ENCODE results near the gene PPA2.
"Not testable (repeated sequence)": the region's sequence is repeated elsewhere in the genome, so short reads cannot be mapped to it uniquely, and the experiment has no call there.

Gene PPA2

DNA sequence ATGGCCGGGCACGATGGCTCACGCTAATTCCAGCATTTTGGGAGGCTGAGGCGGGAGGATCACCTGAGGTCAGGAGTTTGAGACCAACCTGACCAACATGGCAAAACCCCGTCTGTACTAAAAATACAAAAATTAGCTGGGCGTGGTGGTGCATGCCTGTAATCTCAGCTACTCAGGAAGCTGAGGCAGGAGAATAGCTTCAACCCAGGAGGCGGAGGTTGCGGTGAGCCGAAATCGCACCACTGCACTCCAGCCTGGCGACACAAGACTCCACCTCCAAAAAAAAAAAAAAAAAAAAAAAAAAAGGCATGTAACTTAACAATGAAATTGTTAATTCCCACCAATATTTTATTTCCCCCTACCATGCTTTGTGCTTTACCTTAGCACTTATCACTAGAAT is 15.3 kb downstream of the PPA2 start:
- DNase-seq (ENCODE audit: low spot score) = not testable (repeated sequence)

DNA sequence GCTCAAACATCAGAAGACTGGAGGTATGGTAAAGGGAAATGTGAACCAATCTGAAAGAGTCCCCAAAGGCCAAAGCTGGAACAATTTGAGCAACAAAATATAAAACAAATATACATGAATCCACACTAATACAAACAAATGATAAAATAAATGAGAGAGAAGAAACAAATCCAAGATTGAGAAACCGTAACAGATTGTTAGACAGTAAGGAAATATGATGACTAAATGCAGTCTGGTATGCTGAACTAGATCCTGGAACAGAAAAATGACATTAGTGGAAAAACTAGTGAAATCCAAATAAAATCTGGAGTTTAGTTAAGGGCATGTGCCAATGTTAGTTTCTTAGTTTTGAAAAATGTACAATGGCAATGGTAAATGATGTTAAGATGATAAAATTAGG is 15.9 kb downstream of the PPA2 start:
- no peak for DNase-seq (ENCODE audit: low spot score)

DNA sequence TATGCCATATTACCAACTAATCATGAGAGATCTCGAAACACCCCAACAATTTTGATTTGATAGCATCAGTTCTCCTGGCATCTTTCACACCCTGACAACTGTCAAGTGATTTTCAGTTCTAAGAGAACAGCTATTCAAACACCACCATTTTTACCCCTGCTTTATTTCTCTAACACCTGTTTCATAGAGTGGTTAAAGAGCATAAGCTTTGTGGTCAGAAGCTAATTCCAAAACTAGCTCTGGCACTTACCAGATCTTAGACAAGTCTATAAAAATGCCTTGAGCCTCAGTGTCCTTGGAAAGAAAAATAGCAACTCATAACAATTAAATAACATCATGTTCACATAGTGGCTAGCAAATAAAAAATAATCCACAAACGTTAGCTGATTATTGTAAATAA is 17.9 kb downstream of the PPA2 start:
- no peak for DNase-seq (ENCODE audit: low spot score)

DNA sequence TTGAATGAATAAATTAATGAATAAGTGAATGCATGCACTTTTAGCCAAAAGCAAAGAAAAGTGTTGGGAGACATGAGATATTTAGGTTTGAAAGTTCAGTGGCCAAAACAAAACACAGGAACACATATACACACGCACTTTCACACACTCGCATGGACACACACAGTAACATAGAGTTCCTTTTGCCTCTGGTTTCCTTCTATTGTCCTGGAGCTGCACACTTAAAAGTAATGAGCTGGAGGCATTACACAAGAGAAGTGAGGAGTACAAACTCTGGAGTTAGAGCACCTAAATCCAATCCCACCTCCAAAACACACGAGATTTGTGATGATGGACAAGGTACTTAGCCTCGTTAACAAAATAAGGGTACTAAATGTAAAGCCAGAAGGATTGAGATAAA is 18.7 kb downstream of the PPA2 start:
- no peak for DNase-seq (ENCODE audit: low spot score)

DNA sequence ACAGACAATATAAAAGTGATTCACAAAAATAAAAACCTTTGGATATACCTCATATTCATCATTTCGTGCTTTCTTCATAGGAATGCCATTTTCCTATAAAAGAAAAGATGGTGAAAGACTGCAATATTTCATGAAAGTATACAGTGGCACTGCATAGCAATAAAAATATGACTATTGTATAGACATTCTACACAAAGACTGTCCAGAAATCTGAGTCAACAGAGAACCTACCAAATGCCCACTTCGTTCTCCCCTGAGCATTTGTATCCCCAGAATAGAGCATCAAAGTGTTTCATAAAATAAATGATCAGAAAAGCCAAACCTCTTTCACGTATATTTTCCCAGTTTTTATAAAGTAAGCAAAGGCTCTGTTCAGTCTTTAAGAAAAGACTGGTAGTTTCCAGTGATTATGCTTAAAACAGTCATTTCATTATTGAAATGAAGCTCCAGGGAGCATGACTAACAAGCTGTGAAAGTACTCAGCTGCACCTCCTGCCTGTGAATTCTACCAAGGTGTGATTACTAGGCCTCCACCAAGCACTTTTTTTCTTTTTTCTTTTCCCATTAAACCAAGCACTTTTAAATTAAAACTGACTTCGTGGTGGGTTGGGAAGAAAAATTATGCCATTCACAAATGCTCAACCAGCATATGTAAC is 20.2 kb downstream of the PPA2 start:
- no peak for DNase-seq (ENCODE audit: low spot score)

DNA sequence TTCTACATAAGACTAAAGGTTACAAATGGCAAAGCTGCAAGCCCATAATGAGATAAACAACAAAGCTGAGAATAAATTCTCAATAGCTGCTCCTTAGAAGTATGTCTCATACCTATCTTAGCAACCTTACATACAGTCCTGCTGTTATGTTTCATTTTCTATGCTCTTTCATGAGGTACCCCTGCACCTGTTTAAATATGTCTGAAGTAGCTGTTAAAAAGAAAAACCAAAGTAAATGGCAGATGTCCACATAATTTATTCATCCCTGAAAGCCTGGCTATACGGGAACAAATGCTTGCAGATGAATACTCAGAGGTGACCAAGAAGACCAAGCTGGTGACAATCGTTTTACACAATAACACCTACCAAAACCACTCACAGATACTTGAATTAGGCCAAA is 22.5 kb downstream of the PPA2 start:
- no peak for DNase-seq (ENCODE audit: low spot score)

DNA sequence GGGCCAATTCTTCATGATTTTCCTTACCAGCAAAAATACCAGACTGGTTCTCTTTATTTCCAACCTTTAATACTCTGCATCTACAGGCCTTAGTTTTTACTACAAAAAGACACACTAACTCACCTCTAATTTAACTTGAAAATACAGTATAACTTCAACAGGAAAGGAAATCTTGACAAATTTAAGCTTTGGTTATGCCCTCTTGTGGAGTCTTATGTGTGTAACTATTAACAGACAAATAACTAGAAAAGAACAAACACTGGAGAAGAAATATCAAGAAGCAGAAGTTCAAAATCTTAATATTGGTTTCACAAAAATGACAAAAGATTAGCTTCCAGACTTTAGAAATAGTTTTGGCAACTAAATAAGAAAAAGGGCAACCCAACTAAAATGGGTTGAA is 33.0 kb downstream of the PPA2 start:
- no peak for DNase-seq (ENCODE audit: low spot score)

DNA sequence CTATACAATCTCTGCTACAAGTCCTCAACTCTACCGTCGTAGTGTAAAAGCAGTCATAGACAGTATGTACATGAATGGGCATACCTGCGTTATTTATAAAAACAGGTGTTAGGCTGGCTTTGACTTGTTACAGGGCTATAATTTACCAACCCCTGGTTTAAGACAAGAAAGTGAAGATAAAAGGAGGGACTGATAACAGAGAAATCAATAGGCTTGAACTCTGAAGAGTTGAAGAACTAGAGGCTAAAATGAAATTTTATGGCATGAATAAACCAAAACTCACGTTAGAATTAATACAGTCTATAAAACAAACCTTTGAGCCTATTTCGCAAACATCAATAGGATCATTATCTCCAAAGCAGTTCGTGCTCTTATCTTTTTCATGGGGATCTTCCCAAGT is 36.2 kb downstream of the PPA2 start:
- no peak for DNase-seq (ENCODE audit: low spot score)

DNA sequence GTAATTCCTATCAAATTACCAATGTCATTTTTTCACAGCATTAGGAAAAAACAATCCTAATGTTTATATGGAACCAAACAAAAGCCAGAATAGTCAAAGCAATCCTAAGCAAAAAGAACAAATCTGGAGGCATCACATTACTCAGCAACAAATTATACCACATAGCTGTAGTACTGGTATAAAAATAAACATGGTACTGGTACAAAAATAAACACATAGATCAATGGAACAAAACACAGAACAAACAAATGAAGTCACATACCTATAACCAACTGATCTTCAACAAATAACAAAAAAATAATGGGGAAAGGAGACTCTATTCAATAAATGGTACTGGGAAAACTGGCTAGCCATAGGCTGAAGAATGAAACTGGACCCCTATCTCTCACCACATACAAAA is 37.4 kb downstream of the PPA2 start:
- no peak for DNase-seq (ENCODE audit: low spot score)

DNA sequence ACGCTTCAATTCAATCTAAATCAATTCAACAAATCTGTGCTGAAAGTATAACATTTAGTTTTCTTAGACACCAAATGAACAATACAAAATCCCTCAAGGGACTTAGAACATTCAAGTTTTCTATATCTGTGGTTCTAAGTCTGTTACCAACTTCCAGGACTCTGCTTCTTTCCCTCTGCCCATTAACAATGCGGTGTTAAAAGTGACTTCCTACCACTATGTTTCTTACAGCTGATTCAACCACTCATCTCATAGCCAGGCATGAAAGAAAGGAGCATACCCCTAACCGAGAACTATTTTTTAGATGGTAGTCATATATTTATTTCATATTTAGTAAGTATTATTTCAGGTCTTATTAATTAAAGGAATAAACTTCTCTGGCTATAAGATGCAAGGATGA is 38.9 kb downstream of the PPA2 start:
- DNase-seq (ENCODE audit: low spot score) = no peak

DNA sequence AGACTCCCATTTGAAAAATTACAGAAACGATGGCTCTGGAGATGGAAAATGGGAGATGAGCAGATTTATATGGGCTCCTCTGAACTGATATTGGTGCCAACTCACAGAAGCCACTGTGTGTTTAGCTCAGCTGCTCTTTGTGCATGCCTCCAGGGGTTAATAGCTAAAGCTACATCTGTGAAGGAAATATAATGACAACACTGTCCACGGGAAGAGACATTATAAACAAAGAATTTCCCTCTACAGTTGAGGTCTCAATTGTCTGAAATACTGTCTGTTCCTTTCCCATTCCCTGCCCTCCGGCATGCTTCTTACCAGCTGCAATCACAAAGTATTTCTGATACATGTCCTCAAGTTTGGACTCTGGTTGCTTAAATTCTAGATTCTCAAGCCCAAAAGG is 40.4 kb downstream of the PPA2 start:
- DNase-seq (ENCODE audit: low spot score) = no peak

DNA sequence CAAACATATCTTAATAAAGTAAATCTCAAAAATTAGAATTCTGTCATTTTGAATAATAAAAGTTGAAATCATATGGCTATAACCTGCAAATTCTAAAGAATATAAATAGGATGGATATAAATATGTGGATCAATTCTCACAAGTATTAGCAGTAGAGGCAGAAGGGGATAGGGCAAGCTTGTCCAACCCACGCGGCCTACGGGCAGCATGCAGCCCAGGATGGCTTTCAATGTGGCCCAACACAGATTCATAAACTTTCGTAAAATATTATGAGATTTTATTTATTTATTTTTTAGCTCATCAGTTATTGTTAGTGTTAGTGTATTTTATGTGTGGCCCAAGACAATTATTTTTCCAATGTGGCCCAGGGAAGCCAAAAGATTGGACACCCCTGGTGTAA is 41.4 kb downstream of the PPA2 start:
- DNase-seq (ENCODE audit: low spot score) = no peak

DNA sequence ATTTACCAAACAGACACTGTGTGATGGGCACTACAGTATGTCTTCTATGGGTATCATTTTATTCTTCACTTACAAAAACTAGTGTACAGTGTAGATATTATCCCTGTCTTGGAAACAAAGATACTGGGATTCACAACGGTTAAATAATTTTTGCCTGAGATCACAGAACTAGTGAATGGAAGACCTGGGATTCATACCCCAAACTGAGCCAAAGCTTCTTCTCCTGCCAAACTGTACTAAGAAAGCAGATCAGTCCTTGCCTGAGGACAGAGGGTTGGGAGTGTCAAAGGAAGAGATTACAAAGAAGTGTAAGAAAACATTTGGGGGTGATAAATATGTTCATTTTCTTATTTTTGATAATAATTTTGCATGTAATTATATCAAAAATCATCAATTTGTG is 43.1 kb downstream of the PPA2 start:
- DNase-seq (ENCODE audit: low spot score) = no peak

DNA sequence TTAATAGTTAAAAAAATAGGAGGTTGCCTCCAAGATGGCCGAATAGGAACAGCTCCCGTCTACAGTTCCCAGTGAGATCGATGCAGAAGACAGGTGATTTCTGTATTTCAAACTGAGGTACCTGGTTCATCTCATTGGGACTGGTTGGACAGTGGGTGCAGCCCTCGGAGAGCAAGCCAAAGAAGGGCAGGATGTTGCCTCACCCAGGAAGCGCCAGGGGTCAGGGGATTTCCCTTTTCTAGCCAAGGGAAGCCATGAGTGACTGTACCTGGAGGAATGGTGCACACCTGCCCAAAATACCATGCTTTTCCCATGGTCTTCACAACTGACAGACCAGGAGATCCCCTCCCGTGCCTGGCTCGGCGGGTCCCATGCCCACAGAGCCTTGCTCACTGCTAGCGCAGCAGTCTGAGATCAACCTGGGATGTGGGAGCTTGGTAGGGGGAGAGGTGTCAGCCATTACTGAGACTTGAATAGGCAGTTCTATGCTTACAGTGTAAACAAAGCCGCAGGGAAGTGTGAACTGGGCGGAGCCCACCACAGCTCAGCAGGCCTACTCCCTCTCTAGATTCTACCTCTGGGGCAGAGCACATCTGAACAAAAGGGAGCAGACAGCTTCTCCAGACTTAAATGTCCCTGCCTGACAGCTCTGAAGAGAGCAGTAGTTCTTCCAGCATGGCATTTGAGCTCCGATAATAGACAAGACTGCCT is 47.5 kb downstream of the PPA2 start:
- no peak for DNase-seq (ENCODE audit: low spot score)

DNA sequence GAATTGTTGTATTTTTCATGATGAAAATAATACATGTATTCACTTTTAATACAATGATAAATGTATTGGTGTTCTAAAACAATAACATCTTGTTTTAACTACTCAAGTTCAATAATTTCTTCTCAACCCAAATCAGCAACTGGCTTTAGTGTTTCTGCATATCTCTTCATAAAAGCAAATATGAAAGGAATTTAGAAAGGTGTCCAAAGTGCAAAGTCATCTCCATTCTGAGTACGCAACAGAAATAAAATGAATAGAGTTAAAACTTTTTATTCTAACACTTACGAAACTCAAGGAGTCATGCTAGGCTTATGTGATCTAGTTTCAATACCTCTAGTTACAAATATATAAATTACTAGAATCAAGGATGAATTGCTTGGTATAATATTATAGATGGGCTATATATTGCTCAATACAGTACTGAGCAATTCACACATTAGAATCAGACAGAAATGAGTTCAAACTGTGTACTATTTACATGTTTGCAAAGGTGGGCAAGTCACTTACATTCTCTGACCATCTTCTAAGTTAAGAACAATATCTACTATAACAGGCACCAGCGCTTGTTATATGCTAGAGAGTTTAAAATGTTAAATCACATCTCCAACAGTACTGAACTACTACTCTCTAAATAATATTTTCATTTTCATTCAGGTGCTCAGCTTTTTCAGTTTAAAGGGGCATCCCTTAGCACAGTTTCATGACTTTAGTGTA is 51.5 kb downstream of the PPA2 start:
- no peak for DNase-seq (ENCODE audit: low spot score)

DNA sequence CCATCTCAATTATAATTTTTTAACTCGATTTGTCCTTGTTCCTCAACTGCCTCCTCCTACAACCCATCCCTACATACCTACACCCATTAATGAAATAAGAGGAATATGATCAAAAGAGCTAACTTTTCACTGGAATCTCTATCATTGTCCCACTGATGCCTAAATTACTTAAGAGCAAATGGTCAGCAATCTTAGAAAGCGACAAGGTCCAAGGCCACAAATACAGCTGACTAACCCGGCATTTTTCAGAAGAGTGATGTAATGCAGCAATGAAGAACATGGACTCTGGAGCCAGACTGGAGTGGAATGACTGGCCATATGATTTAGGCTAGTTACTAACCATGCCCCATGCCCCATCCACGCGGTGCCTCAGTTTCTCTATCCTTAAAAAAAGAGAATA is 56.2 kb downstream of the PPA2 start:
- DNase-seq (ENCODE audit: low spot score) = no peak

DNA sequence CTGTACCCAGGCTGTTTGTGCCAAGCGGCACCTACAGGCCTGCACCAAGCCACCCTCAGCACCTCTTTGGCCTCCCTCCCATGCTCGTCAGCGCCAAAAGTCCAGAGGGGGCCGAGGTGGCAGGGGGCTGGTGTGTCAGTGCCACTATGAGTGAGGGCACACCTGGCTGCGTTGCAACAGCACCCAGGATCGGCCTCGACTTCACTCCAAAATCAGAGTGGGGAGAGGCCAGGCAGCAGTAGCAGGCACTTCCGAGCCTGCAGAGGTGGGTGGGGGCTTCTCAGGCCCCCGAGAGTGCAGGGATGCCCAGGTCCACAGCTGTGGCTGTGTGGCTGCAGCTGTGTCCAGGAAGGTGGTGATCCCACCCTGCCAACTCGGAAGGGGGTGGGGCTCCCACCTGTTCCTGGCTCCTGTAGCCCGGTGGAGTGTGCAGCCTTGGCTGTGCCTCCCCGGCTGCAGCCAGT is 58.5 kb downstream of the PPA2 start:
- DNase-seq (ENCODE audit: low spot score) = no peak

DNA sequence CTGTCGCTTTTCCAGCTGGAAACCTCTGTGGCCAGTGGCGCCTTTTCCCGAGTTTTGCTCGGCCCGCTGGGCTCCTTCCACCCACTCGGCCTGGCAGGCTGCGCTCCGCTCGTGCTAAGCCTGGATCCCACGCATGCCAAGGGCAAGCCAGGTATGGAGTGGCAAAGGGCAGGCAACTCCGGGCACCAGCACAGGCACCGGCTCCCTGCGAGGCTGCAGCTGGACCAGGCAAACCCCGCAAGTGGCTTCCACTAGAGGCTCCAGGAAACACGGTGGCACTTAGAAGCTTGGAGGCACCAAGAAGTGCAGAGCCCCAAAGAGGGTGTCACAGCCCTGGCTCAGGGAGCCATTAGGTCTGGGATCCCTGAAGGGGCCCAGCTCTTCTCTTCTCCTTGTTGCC is 59.5 kb downstream of the PPA2 start:
- no peak for DNase-seq (ENCODE audit: low spot score)

DNA sequence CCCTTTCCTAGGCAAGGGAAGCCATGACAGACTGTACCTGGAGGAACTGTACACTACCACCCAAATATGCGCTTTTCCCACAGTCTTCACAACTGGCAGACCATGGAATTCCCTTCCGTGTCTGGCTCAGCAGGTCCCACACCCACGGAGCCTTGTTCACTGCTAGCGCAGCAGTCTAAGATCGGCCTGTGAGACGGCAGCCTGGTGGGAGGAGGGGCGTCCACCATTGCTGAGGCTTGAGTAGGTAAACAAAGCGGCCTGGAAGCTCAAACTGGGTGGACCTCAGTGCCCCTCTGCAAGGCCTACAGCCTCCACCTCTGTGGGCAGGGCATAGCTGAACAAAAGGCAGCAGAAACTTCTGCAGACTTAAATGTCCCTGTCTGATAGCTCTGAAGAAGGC is 64.7 kb downstream of the PPA2 start:
- DNase-seq (ENCODE audit: low spot score) = not testable (repeated sequence)

DNA sequence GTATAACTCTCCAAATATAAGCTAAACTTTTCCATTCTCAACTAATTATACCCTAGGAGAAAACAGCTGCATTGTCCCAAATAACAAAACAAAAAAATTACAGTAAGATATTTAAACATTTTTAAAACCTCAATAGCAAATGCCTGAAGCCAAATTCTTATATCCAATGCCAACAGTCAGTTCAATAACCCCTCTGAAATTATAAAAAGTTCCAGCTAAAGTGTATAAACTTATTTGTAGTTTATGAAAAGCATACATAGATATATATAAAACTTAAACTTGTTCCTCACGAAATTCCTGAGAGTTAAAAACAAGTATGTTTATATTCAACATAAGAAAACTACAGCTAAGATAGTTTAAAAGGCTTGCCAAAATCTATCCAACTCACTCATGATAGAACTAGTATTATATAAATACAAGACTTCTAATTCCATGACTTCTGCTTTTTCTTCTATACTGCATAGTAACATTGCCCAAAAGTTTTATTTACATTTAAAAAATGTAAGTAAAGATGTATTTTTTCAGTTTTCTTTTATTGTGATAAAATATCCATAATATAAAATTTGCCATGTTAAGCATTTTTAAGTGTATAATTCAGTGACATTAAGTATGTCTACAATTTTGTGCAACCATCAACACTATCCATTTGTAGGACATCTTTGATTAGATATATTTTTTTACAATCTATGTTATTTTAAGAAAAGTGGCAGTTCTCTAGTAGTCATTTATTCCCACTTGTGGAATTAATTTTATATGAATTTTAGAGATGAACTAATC is 72.8 kb downstream of the PPA2 start:
- no peak for DNase-seq (ENCODE audit: low spot score)

DNA sequence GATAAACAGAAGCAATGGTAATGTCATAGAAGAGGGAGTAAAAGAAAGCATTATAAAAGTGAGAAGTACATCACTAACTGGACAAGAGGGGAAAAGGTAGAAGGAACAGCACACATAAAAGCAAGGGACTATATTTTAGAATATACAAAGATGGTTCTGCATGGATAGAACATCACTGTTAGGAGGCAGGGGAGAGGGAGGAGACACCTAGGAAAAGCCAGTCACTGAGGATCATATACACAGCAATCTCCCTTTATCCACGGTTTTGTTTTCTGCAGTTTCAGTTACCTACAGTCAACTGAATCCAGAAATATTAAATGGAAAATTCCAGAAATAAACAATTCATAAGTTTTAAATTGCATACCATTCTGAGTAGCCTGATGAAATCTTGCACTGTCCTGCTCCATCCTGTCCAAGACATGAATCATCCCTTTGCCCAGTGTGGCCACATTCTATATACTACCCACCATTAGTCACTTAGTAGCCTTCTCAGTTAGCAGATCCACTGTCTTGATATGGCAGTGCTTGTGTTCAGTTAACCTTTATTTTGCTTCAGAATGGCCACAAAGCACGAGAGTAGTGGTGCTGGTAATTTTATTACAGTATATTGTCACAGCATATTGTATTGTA is 74.2 kb downstream of the PPA2 start:
- no peak for DNase-seq (ENCODE audit: low spot score)

DNA sequence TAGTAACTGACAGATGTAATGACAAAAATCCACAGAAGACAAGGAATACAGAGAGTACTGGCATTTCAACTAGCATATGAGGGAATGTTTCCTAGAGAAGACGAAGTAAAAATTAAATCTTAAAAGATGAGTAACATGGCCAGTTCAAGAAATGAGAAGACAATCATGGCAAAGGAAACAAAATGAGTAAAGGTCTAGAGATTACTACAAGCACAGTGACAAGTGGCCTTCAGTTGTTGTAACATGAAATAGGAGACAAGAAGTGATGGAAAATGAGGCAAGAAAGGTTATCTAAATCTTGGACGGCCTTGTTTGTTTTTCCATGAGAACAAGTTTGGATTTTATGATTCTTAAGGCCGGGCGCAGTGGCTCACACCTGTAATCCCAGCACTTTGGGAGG is 81.0 kb downstream of the PPA2 start:
- no peak for DNase-seq (ENCODE audit: low spot score)
